GM12872 (cell line): ENCODE data around the gene SH3PXD2B.

Source experiments
- CTCF ChIP-seq: IDR thresholded peaks from 3 replicates; pipeline ENCODE4 v1.5.1; 2011; ENCODE audit warnings: low read depth, mild to moderate bottlenecking, low read length, moderate library complexity; ENCODE audit not compliant: insufficient read depth

Gene SH3PXD2B

GRCh38 chr5:172450453-172450852 lies 3.9 kb downstream of the SH3PXD2B start:
- no peak for TF ChIP-seq CTCF

- no peak for TF ChIP-seq CTCF
These were observed 5.3 kb downstream of the SH3PXD2B start for GRCh38 chr5:172448999-172449398.

- 0 out of 3 replicates have a peak, but pooled peaks have one; percentile 1 for TF ChIP-seq CTCF
These were observed 6.5 kb downstream of the SH3PXD2B start for GRCh38 chr5:172447646-172448365.

- TF ChIP-seq CTCF: no peak
These were observed 7.8 kb downstream of the SH3PXD2B start for GRCh38 chr5:172446336-172447051.

- no peak for TF ChIP-seq CTCF
These were observed 8.5 kb downstream of the SH3PXD2B start for GRCh38 chr5:172445866-172446265.

- no peak for TF ChIP-seq CTCF
These were observed 9.5 kb downstream of the SH3PXD2B start for GRCh38 chr5:172444626-172445365.

- no peak for TF ChIP-seq CTCF
These were observed 10.2 kb downstream of the SH3PXD2B start for GRCh38 chr5:172444110-172444510.
